Left kidney (tissue), 2 donors: ENCODE results near the gene MYO15B. TPM values are rescaled to one million over a fixed set of nuclear protein-coding genes. Genes with fewer than 3 reads are reported as not detected.
A peak's percentile ranks its signal among the peaks of the same experiment; 100 is the strongest.

Experiments
- DNase-seq: peaks from one replicate; pipeline ENCODE4 v3.0.0-alpha.2; 2013
- polyA plus RNA-seq: library from polyadenylated mRNA; unstranded; fragments of 120-200 nt; gene quantifications from one replicate; pipeline ENCODE4 v1.2.1, GENCODE V29; 2013; ENCODE audit not compliant: insufficient read length

Gene MYO15B
- polyA plus RNA-seq, 1 donor, result 172 TPM

DNA sequence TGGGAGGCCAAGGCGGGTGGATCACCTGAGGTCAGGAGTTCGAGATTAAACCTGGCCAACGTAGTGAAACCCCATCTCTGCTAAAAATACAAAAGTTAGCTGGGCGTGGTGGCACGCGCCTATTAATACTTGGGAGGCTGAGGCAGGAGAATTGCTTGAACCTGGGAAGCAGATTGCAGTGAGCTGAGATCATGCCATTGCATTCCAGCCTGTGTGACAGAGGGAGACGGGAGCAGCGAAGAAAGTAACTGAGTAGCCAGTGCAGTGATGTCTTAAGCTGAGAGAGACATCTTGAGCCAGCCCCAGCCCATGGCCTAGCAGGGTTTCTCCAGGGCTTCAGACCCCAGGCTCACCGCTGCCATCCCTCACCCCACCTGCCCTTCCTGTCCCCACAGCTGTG, 35.8 kb downstream of the MYO15B start:
- no peak for DNase-seq

DNA sequence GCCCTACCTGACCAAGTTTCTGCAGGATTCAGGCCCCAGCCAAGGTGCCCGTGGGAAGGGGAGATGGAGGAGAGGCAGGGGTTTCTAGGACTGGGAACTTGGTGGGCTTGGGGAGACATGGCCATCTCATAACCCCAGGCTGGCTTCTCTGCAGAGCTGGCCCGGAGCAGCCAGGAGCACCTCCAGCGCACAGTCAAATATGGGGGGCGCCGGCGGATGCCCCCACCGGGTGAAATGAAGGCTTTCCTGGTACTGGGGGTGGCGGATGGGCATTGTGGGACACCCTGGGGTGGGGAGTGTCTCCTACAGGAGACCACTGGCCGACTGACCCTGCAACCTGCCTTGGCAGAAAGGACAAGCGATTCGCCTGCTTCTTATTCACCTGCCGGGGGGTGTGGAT, 36.4 kb downstream of the MYO15B start:
- DNase-seq, result no peak

DNA sequence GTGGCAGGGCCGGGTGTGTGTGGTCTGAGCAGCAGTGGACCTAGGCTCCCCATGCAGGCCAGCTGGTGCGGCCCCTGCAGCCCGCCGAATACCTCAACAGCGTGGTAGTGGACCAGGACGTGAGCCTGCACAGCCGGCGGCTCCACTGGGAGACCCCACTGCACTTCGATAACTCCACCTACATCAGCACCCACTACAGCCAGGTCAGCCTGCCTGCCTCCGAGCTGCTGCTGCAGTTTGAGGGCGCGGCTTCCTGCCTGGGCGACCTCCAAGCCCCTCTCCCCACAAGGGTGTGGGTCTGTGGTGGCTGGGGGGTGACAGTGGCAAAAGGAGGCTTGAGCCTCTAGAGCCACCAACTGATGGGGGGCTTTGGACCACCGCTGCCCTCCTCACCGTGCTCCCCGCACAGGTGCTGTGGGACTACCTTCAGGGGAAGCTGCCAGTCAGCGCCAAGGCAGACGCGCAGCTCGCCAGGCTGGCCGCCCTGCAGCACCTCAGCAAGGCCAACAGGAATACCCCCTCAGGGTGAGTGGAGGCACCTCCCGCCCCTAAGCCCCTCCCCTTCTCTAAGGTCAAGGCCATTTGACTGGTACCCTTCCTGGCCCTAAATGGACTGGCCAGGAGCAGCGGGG, 37.2 kb downstream of the MYO15B start:
- DNase-seq, result no peak

DNA sequence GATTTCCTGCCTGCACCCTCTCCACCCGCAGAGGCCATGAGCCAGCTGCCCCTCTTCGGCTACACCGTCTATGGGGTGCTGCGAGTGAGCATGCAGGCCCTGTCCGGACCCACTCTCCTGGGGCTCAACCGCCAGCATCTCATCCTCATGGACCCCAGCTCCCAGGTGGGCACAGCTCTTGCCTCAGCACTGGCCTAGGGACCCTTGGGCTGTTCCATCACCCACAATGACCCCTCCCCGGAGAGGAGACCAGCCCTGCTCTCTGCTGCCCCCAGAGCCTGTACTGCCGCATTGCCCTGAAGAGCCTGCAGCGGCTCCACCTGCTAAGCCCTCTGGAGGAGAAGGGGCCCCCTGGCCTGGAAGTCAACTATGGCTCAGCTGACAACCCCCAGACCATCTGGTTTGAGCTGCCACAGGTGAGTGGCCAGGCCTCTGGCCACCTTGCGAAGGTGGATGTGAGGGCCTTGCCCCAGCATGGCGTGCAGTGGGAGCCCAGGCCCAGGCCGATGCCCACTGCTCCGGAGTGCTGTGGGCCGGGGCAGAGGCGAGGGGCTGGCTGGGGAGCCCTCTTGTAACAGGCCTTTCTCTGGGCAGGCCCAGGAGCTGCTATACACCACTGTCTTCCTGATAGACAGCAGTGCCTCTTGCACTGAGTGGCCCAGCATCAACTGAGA, 38.4 kb downstream of the MYO15B start:
- DNase-seq, result no peak

DNA sequence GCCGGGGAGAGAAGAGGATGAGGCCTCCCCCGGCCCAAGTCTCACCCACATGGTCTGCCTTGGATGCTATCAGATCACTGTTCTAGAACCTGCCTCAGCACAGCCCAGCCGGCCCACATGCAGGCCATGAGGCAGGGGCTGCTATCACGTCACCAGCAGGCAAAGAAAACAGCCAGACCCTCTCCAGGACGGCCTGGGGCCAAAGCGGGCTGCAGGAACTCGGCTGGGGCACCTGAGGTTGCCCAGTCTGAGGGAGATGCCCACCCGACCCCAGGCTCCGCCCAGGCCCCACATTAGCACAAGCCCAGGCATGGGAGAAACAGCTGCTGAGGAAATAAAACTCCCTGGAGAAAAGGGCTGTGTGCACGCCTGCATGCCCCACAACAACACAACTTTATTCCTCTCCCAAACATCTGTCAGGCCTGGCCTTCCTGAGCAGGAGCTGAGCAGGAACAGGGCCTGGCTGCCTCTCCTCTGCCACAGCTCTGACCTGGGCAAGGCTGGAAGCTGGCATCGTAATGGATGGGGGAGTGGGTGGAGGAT, 39.0 kb downstream of the MYO15B start:
- DNase-seq, result no peak

DNA sequence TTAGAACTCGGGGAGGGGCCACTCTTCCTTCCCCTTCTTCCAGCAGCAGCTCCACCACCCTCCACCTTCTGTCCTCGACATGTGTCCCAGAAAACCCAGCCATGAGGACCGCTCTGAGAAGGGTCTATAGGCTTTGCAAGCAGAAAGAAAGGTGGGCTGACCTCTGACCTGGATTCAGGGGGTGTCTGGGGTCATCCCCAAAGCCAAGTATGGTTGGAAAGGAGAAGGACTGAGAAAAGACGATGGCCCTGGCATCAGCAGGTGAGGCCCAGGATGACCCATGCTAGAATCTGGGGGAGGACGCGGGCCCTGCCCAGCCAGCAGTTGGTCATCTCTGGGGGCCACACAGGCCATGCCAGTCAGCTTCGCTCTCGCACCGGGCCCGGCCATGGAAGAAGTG, 39.5 kb downstream of the MYO15B start:
- no peak for DNase-seq

DNA sequence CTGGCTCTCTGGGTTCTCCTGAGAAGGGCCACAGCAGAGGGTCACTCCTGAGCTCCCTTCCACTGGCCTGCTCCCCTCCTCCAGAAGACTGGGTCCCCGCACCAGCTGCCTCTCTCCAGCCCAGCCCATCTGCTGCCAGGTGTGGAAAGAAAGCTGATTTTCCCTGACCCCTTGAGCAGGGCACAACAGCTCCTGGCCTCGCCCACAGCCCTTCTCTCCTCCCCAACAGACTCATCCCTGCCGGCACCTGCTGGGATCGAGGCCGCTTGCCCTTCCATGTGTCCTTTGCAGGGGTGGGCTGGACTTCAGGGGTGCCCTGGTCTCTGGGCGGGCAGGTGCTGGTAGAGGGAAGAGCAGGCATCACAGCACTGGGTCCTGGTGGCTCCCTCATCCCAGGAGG, 40.8 kb downstream of the MYO15B start:
- DNase-seq, result no peak

DNA sequence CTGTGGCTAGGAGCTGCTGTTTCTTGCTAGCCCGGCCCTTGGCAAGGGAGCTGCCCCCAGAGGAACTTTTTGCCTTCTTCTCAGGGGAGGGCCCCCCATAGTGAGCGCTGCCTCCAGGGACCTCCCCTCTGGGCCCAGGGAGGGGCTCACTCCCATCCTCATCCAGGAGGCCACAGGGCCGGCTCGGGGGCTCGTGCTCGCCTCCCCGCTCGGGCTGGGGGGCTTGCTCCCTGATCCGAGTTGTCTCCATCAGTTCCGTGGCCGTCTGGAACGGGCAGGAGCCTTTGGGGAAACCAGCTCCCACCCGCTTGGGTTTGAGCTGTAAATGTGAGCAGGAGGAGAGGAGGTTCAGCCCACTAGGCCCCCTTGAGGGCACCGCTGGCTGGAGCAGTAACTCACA, 41.6 kb downstream of the MYO15B start:
- no peak for DNase-seq

DNA sequence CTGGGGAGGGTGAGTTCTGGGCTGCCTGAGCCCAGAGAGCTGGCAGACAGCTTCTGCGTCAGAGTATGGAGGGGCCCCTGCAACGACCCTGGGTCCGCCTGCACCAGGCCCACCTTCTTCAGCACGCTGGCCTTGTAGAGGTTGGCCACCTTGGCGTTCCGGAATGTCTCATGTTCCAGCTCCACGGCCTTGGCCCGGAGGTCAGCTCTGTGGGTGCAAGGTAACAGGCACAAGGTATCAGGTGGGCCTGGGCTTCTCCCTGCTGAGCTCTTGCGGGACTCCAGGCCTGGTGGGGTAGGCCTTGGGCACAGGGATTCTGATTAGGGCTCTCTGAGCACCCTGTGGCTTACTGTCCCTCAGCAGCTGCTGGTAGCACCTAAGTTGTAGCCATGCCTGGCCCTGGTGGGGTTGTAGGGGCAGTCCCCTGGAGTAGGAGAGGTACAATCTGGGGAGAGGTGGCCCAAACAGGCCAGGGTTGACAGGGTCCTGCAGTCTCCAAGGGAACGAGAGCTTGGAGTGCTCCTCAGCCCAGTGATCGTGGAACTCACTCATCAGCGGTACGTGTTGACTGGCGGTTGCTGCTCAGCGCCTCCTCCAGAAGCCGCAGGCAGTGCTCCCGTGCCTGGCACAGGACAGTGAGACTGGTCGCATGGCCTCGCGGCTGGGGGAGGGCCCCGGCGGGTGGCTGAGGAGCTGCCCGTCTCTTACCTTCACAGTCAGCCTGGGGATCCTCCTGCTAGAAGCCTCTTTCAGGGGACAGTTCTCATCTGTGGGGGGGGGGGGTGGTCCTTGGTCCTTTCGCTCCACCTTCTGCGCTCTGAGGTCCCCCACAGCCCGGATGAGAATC, 42.7 kb downstream of the MYO15B start:
- DNase-seq, result no peak

DNA sequence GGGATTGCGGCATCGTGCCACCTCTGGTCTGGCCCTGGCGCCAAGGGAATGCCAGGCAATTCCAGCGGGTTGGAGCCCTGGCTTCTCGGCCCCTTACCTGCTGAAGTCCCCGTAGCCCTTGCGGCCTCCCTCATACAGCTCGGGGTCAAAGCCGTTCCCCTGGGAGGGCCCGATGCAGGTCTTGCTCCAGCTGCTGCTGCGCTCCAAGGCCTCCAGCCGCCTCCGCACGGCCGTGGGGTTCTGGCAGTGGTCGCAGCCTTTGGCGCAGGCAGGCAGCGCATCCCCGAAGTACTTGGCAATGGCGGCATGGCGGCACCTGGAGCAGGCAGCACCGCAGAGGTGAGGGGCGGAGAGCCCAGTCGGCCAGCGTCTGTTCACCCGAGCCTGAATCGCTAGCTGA, 43.8 kb downstream of the MYO15B start:
- no peak for DNase-seq

DNA sequence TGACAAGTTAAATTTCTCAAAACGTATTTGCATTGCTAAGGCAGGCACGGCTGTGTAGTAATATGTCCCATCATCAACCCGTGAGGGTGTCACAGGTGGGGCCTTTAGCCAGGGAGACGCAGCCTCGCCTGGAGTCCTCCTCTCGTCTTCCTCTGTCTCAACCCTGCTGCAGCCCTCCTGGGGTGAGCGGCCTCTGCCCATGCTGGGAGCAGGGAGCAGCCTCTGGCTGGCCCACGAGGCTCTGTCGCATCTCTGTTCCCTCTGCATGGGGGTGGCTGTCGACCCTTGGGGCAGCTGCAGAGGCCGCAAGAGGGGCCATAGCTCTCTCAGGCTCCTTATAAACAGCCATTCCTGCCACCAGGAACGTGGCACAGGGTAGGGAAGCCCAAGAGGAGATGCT, 44.8 kb downstream of the MYO15B start:
- no peak for DNase-seq

DNA sequence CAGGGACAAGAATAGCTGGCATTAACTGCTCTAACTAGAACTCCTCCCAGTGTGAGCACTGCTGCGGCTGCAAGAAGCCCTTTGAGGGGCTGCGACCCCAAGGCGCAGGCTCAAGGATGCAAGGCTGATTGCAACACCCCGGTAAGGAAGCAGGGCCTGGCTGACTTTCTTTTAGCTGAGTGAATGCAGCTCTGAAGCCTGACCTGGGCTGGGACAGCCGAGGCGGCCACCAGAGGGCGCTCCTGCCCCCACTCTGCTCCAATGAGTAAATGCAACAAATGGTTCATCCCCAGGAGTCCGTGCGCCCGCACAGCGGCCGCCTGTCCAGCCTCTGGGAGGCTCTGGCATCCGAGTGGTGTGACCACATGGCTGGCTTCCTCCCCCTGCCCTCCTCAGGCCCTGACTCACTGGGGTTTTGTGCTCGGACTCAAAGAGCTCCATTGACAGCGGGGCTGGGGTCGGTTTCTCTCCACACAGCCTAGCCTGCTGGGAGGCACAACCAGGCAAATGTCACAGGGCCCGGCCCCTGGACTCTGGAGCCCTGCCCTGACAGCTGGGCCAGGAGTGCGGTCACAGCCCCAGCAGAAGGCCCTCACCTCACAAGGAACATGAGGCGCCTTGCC, 45.4 kb downstream of the MYO15B start, which contains the start of gene SMIM5:
SMIM5 (plus strand) TSS at position 572 of the 623 bp plus-strand sequence. CDS start 6,768 bp downstream, outside the sequence.
- peak; percentile 72 for DNase-seq

DNA sequence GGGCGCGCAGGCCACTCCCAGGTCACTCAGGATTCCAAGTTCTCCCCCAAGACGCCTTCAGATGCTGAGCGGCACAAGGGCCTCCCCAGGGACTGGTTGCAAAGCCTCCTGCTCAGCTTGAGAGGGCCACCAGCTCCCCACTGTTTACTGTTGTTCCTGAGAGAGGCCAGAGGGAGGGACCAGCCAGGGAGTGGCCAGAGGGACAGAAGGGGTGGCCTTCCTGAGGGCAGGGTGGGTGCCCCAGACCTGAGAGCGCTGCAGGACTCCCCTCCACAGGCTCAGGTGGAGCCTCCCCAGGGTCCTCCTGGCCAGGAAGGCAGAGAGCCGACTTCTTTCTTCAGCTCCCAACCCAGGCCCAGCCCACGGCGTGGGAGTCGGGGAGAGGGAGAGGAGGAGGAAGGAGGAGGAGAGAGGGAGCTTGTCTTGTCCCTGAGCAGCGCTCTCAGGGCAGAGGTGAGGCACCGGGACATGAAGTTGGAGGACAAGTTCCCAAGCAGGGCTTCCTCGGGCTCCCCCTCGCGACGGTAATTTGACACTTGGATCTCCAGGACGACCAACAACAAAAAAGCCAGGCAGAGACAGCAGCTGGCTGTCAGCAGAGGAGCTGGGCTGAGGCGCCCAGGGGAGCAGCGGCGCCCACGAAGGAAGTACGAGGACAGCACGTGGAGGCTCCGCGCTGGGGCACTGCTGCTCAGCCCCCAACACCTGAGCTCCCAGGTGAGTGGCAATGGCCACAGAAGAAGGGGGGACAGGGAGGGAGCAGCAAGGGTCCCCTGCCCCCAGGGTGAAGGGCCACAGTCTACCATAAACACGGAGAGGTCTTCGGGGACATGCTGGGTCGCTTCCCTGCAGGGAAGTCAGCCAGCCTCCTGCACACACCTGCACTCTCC, 46.1 kb downstream of the MYO15B start:
- DNase-seq, result peak; percentile 98

DNA sequence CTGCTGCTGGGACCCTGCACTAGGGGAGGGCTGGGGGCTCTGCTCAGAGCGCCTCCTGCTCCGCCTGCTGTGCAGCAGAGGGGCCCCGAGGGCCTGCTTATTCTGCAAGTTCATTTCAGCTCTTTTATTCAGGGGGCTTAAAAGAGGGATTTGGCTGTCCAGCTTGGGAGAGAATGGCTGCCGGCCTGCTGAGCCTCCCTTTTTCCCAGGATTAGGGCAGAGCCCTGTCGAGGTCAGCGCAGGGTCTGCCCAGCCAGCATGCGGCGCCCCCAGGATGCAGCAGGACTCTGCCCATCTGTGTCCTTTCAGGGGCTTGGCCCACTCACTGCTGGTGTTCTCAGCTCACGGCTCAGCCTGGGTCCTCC, 46.8 kb downstream of the MYO15B start:
- DNase-seq, result no peak

DNA sequence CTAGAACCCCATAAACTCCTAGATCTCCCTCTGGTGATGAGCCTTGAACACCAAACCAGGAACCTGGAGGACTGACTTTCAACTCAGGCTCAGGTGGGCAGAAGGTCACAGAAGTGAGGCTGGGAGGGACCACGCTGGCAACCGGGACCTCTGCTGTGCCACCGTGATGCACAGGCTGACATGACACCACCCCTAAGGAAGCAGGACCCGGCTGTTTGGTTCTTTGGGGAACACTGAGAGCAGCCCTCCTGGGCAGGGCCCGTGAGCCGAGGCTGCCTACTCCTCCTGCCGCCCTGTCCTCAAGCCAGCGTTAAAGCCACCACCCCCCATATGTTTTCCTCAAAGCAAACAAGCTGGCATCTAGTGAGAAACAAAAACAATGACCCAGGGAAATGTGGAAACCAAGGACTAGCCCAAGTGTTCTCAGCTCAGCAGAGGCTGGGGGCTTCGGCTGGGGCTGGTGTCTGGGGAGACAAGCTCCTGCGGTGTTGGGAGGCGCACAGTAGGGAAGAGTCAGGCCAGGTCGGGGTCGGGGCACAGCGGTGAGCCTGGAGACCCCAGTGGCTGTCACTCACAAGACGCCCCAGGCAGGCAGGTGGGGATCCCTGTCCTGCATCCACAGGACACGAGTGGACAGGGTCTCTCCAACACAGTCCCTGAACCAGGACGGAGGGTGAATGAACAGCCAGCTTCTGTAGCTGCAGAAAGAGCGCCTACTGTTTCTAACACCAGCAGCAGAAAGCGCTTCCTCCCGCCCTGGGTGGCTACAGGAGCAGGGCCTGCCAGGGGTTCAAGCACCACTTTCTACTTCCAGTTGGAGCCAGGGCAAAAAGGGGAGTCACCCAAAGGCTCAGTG, 47.4 kb downstream of the MYO15B start:
- DNase-seq, result no peak

DNA sequence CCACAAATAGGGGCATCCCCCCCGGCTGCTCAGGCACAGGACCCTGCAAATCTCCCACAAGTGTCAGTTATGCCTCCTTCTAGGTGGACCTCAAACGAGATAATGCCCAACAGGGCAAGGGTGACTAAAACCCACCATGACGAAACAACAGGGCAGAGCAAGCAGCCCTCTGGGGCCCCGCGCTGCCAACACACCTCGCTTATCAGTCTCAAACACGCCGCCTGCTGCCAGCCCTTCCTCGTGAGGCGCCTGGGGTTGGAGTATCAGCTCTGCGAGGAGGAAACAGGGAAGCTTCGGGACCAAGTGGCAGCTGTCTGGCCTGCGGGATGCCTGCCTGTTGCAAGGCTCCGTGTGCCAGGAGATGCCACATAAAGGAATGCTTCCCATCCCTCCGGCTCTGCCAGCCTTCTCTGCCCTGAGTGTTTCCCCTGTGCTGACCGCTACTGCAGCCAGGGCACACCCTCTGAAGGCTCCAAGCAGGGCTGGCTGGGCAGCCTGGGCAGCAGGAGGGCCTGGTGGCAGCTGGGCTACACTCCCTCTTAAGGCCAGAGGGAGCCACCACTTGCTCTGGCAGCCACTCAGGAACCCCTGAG, 48.1 kb downstream of the MYO15B start:
- DNase-seq, result no peak

DNA sequence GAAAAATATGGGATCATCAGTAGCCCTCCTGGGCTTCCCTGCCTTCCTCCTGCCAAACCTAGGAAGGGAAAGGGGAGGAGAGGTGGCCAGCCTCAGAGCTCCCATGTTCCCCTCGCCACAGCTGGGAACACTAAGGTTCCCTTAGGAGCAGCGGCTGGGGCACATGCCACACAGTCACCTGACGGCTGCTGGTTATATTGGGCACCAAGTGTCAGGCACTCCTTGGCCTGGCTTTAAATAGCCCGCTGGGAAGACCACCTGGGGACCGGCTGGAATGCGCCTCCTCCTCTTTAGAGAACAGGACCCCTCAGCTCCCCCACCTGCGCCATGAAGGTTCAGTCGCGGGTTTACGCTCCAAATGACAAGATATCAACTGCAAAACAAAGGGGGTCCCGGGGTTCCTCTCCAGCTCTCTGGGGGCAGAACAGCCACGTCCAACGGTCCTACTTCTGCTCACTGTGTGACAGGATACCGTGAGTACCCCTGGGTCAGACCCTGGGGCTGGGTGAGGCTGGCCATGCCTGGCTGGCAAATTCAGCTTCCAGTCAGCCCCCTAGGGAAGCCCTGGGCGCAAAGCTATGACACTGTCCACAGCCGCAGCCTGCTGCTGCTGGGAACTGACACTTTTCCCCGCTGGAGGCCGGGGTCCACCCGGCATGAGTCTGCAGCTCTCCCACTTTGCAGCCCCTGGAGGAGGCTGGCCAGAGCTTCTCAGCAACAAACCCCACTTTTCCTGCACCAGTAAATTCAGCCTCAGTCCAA, 49.0 kb downstream of the MYO15B start:
- no peak for DNase-seq

DNA sequence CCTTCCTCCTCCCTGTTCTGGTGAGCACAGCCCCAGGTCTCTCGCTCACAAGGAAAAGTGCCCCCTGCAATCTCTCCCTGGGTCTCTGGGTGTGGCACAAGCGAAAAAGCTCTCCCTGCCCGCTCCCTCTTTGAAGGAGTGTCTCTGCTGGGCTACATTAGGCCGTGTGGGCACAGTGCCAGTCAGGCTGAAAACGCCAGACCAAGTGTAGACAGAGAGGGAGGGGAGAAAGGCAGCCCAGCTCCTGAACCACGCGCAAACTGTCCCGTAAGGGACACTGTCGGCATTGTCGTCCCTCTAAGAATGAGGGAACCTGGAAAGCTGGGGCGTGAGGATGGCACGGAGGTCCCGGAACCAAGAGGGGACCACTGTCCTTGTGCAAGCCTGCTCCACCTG, 49.5 kb downstream of the MYO15B start:
- DNase-seq, result no peak

DNA sequence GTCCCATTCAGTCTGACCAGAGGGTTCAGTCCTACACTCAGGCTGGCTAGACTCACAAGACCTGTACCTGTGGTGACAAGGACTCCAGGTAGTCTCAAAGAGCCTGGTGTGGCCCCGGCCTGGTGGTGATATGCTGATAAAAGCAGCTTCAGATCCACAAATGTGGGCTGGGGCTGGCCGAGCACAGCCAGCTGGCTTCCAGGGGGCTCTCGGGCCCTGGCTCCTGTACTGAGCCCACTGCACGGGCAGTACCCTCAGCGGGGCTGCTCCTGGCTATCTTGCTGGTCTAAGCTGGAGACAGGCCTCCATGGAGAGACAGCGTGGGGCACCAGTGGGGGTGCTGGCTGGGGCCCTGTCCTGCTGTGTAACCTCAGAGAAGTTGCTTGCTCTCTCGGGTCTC, 50.0 kb downstream of the MYO15B start:
- DNase-seq, result no peak
